Activated CD8-positive, alpha-beta memory T cell treated with anti-CD3 and anti-CD28 coated beads for 36 hours (primary cell): Measurements from ENCODE around the gene MRPS5. TPM values are rescaled to one million over a fixed set of nuclear protein-coding genes. Genes with fewer than 3 reads are reported as not detected.

Source experiments
- CTCF ChIA-PET: fragments of 350-600 bp; sonication (Branson Sonifier 250); formaldehyde crosslinking; loops from one replicate; lab custom pipeline; 2021; ENCODE audit warnings: antibody characterized with exemption; lab: Charles Lee
- POLR2A ChIA-PET: fragments of 350-600 bp; sonication (Branson Sonifier 250); formaldehyde crosslinking; loops from one replicate; lab custom pipeline; 2021; ENCODE audit warnings: antibody characterized with exemption; lab: Charles Lee
- total RNA-seq, 2 experiments: library from RNA; stranded (reverse); gene quantifications; one replicate each; pipeline ENCODE4 v1.2.3, GENCODE V29; 2021

MRPS5 gene
- total RNA-seq, 2 experiments from 2014 or later, result 83.5 to 84.0 TPM

DNA sequence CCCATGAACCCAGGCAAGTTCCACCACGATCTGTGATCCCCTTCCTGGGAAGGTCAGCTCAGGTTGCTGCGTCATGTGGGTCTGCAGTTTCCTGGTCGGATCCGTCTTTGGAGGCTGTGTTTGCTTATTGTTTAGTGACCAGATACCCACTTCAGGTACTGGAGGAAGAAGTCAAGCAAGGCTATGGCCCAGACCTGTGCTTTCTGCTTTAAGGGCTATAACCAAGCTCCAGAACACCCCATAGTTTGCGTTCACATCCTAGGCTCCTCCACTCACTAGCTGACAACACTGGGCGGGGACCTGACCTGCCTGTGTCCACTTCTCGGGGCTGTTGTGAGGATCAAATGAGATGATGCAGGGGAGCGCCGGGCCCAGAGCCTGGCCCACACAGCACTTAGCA is 52.1 kb downstream of the MRPS5 start:
- POLR2A ChIA-PET, result no interaction called here
- CTCF ChIA-PET, result no interaction called here

DNA sequence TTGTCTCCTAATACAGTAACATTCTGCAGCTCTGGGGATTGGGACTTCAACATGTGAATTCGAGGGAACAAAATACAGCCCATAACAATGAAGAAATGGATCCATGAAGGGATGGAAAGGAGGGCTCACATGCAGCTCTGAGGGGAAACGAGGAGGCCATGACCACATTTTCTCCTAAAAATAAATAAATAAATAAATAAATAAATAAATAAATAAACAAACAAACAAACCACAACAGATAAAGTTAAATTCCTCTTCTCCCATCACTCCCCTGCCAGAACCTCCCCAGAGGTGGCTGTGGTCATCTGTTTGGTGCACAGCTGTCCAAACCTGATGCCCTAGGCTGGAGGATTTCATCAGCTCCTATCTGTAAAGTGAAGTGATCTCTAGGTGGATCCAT is 53.4 kb downstream of the MRPS5 start:
- CTCF ChIA-PET, result interaction anchor here (1.0 kb wide), 1 partner anchor 11 kb away, joined by 4 read pairs; no protein-coding TSS in a partner anchor
- POLR2A ChIA-PET, result no interaction called here

DNA sequence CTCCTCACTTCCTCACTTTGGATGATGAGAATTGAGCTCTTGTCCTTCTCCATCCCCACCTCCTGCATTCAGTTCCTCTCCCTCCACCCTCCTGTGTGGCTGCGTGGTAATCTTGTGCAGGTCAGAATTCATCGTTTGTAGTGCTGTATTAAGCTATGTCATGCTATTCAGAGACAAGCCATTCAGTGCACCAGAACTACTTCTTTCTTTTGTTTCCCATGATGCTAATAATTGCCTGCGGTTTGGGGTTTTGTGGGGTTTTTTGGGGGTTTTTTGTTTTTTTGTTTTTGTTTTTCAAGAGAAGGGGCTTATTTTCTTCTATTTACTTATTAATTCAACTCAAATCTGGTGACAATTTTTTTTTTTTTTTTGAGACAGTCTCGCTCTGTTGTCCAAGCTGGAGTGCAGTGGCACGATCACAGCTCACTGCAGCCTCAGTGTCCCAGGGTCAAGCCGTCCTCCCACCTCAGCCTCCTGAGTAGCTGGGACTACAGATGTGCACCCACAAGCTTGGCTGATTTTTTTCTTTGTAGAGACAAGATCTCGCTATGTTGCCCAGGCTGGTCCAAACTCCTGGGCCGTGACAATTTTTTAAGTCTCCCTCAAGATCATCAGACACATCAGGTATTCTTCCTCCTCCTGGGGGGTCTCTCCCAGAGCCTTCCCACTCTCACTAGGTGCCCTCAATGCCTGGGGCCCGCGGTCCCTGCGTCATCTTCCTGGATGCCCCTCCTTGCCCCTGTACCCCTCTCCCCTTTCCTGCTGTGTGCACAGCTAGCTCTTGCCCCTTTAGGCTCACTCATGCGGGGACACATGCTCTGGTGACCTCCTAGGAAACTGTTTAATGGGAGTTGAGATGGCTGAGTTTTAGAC is 58.3 kb downstream of the MRPS5 start:
- ChIA-PET POLR2A (interaction anchor here (1.2 kb wide), 1 partner anchor 13 kb away, joined by 3 read pairs; no protein-coding TSS in a partner anchor), CTCF (interaction anchor here (0.6 to 2.0 kb wide), 6 partner anchors 9 to 52 kb away, joined by 3 to 11 read pairs (median 4); no protein-coding TSS in a partner anchor)

DNA sequence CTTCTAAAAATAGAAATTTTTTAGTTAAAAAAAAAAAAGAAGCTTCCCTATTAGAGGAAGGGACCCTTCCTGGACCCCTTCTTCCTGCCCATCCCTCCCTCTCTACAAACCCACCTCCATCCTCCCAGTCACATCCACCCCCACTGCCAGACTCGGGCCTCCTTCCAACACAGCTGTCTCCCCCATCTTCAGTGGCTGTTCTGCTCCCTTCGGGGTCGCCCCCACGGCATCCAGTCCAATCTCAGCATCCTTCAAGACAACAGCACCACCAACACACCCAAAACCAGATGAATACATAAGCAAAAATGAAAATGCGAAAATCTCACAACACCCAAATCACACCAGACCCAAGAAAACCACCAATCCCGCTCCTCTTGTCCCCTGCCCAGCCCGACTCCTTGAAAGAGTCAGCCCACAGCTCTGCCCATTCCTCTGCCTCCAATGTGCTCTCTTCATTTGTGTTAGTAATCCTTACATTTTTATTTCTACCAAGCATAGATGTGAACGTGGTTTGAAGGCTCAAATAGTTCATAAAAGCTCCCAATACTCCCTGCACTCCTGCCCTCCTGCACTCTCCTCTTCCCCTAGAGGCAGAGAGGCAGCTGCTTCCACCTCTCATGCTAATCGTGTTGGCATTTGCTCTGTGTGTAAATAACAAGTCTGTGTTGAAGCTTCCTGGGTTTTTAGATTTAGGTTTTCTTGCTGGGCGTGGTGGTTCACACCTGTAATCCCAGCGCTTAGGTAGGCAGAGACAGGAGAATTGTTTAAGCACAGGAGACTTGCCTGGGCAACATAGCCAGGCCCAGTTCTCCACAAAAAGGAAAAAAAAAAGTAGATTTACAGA is 59.1 kb downstream of the MRPS5 start:
- CTCF ChIA-PET, result interaction anchor here (0.6 to 2.0 kb wide), 6 partner anchors 9 to 53 kb away, joined by 3 to 11 read pairs (median 4); no protein-coding TSS in a partner anchor
- POLR2A ChIA-PET, result interaction anchor here (1.2 kb wide), 1 partner anchor 14 kb away, joined by 3 read pairs; no protein-coding TSS in a partner anchor

DNA sequence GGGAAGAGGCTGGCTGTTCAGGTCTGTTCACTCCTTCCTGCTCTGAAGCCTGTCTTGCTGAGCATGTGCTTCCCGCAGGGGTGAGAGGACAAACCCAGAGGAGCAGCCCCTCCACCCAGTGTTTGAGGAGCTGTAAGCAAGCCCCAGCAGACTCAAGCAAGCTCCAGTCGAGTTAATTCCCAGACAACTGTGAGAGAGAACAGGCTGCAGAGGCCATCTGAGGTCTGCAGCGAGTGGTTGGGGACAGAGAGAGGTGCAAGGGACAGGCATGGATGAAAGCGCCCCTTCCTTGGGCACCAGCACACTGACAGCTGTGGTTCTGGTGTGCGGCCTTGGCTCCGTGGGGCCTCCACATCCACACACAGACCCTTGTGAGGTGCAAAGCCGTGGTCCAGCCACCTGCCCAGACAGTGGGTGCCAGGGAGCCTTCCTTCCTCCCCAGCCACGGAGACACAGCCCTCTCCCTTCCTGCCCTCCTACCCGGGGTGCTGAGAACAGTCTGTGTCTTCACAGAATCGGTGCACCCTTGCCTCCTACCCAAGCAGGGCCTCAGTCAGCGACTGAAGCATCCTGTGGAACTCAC is 59.9 kb downstream of the MRPS5 start:
- POLR2A ChIA-PET, result no interaction called here
- CTCF ChIA-PET, result interaction anchor here (1.1 to 1.9 kb wide), 3 partner anchors 10 to 18 kb away, joined by 3 to 6 read pairs (median 5); no protein-coding TSS in a partner anchor

DNA sequence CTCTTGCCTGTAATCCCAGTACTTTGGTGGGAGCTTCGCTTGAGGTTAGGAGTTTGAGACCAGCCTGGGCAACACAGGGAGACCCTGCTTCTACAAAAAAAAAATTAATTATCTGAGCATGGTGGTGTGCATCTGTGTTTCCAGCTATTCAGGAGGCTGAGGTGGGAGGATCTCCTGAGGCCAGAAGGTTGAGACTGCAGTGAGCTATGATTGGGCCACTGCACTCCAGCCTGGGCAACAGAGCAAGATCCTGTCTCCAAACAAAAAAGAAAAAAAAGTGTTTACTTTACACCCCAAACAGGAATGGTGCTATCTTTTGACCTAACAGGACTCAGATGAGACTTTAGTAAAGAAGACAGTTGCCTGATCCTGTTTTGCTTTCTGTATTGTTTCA is 60.5 kb downstream of the MRPS5 start:
- ChIA-PET POLR2A (no interaction called here), CTCF (interaction anchor here (1.1 to 1.2 kb wide), 2 partner anchors 16 to 18 kb away, joined by 3 to 5 read pairs; no protein-coding TSS in a partner anchor)

DNA sequence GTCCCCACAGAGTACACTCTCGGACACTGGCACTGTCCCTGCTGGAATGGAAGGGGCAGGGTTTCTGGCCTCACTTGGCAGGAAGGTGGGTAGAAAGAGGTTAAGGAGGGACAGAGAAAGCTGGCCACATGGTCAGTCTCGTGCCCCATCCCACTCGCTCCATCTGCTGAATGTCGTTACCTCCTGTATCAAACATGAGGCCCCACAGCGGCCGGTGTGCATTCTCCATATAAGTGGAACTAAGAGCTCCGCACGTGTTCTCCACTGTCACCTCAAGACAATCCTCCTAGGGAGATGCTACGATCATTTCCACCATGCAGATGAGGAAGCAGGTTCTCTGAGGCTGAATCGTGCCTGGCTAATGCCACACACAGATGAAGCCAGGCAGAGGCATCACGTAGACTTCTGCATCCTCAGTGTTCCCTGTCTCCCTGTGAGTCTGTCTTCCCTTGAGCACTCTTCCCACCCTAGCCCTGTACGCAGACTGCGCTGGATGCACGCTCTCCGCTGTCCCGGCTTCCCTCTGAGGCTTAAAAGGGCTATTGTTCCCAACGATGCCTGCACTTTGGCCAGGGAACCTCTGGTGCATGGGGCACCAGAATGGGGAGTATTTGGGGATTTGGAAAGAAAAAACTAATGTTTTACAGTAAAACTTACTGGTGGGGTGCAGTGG is 61.0 kb downstream of the MRPS5 start:
- ChIA-PET POLR2A (no interaction called here), CTCF (interaction anchor here (0.8 to 1.2 kb wide), 2 partner anchors 16 to 17 kb away, joined by 3 to 5 read pairs; no protein-coding TSS in a partner anchor)

DNA sequence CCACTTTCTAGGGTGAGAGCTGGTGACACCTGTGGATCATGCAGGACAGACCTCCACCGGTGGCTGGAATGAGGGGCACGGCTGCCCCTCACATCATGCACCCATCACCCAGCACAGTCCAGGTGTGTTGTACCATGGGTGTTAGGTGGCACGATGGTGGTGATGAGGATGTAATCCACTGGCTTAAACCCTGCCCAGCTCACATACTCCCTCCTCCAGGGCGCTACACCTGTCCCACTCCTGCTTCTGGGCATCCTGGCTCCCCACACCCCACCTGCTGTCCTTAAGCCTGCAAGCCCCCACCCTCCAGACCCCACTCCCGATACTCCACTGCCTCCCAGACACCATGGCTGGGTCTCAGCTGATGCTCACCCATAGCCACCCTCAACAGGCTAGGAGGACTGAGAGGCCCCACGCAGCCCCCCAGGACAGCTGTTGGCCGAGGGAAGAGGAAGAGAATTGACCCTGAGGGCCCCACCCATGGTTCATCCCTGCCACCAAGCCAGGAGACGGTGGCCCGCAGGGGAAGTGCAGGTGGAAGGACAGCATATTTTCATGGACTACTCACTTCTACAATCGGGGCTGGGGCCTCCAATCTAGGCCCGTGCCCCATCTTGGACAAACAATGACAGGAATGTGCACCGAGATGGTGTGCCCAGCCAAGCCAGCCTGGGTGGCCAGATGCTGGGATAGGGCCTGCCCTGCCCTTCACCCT is 61.8 kb downstream of the MRPS5 start:
- ChIA-PET POLR2A (no interaction called here), CTCF (interaction anchor here (0.8 to 2.0 kb wide), 2 partner anchors 17 to 37 kb away, joined by 3 to 5 read pairs; no protein-coding TSS in a partner anchor)

DNA sequence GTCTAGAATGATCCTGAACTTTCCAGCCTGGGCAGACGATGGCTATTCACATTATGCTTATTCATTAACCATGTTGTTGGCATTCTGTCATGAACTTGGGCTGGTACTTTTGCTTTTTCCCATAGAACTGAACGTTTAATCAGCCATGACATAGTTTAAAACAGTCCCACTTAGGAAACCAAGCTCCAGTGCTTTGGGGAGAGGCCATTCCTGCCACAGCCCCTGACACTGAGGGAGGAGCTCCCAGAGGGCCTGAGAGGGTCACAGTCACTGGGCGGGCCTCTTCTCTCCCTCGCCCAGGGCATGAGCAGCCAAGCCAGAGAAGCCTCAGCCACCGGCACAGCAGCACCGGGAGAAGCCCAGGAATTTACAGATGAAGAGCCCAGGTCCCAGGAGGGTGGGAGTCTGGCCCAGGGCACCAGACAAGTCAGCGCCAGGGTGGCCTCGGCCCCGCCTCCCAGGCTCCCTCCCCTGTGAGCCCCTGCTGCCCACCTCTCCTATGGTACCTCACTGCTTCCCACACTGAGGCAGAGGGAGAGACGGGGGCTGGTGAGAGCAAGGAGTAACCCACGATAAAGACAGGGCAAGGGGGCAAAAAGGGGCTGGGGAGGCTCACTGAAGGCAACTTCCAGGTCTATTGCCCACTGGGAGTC is 62.5 kb downstream of the MRPS5 start:
- ChIA-PET CTCF (interaction anchor here (2.0 kb wide), 1 partner anchor 37 kb away, joined by 5 read pairs; no protein-coding TSS in a partner anchor), POLR2A (no interaction called here)

DNA sequence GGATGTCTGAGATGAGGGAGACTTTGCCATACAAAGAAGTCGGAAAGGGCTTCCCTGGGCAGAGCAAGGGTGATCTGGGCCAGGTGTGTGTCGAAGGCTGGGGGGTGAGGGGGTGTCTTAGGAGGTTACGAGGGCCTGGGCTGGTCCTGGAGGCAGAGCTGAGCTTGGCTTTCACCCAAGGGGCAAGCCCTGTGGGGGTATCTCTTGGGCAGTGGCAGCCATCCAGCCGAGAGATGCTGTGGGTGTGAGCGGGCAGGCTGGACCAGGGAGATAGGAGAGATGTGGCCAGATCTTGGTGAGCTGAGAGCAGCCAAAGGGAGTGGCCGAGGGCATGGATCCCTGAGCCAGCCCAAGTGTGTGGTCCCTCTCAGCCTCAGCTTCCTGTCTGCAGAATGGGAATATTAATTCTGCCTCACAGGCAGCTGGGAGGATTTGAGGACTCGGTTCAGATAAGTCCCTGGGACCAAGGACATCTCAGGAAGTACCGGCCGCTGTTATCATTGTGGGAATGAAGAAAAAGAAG is 63.1 kb downstream of the MRPS5 start:
- CTCF ChIA-PET, result interaction anchor here (2.0 kb wide), 1 partner anchor 36 kb away, joined by 5 read pairs; no protein-coding TSS in a partner anchor
- POLR2A ChIA-PET, result no interaction called here

DNA sequence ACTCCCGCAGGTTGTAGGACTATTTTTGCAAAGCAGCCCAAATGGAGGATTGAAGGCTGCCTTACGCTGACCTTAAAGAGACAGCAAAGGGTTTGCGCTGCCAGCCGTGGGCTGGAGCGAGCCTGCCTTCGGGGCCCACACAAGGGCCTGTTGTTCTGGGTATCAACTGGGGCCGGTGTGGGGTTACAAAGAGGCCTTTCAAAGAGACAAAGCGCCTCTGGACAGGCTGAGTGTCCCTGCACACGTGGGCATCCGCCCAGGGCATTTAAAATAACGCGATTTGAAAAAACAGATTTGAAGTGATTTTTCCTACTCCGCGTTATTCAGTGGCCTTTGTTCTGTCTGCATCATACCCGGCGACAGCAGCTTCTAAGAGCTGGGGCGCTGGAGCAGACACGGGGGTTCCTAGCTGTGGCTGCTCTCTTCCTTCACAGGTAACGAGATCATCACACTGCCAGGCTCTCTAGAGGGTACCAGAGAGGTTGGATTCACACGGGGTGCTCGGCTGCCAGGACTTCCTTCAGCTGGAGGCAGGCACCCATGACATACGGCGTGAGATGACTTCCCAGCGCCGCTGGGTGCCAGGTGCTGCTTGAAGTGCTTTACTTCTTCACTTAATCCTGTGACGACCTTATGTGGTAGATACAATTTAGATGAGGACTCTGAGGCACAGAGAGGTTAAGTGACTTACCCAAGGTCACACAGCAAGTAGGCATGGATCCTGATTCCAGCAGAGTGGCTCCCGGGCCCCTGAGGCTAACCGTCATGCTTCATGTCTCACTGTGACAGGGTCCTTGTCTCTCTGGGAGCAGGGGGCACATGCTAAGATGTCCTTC is 63.9 kb downstream of the MRPS5 start:
- ChIA-PET CTCF (interaction anchor here (1.5 to 2.0 kb wide), 2 partner anchors 32 to 35 kb away, joined by 5 read pairs; partner anchors contain the start of gene MAL), POLR2A (no interaction called here)

DNA sequence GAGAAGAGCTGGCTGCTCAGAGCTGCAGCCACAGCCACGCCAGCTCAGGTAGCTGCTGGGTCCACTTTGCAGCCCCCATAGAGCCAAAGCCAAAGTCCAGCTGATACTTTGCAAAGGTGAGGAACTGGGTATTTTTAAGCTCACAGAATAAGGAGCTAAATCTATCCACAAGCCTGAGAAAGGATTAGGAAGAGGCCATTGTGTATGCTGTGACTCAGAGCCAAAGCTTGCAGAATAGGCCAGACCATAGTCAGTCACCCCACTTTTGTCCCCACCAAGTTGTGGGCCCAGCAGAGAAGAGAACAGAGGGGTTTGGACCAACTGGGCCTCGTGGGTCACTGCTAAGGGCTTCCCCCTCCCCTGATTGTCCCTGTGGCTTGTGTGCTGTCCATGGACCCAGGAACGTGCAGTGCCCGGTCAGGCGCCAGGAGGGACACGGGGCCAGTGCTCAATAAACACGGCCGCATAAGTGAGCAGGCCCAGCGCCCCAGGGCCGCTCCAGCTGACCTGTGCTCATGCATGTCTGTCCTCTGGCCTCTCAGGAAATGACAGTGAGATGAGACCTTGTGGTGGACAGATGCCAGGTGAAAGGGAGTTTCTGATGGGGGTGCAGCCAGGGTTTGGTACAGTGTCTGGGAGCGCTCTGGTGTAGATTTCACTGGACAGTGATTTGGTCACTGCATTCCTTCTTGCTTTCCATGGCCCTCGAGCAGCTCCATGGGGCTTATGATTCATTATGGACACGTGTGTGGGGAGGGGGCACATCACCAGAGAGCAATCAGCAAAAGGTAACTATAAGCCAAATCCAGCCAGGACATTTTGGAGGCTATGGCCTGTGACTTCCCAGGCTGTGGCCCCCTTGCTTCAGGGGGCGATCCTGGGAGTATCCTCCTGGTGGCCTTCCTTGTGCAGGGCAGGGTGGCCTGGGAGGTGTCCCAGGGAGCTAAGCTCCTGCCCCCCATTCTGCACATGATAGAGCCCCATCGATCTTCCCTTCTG is 64.8 kb downstream of the MRPS5 start:
- POLR2A ChIA-PET, result no interaction called here
- CTCF ChIA-PET, result interaction anchor here (1.5 kb wide), 1 partner anchor 31 kb away, joined by 5 read pairs; the partner anchor contains the start of gene MAL

DNA sequence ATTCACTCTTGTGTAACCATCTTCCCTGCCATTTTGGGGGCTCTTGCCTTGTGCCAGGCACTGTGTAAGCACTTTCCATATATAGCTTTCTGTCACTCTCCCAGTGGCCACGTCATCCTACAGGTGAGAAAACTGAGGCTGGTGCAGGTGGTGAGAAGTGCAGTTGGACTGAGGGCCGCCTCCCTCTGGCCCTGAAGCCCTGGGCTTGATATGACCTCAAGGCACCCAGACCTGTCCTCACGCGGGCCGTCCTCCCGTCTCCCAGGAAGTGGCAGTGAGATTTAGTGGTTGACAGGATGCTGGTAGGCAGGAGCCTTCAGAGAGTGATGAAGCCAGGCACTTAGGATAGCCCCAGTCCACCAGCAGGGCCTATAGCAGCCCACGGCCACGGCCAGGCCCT is 65.6 kb downstream of the MRPS5 start:
- ChIA-PET POLR2A (no interaction called here), CTCF (no interaction called here)

DNA sequence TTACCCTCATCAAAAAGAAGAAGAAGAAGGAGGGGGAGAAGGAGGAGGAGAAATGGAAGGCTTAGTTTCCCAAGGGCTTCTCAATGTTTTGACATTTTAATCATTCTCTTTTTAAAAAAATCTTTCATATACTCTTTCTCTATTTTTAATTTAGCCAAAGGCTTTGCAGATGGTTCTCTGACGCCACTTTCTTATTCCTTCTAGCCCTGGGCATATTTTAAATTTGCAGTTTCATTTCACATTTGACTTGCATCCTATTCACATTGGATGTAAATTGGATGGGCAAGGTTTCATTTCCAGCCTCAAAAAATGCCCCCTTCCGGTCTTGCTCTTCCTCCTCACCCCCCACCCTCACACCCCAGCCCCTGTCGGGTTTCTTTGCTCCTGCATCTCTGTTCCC is 66.3 kb downstream of the MRPS5 start:
- ChIA-PET POLR2A (no interaction called here), CTCF (interaction anchor here (3.6 kb wide), 1 partner anchor 32 kb away, joined by 27 read pairs; no protein-coding TSS in a partner anchor)

DNA sequence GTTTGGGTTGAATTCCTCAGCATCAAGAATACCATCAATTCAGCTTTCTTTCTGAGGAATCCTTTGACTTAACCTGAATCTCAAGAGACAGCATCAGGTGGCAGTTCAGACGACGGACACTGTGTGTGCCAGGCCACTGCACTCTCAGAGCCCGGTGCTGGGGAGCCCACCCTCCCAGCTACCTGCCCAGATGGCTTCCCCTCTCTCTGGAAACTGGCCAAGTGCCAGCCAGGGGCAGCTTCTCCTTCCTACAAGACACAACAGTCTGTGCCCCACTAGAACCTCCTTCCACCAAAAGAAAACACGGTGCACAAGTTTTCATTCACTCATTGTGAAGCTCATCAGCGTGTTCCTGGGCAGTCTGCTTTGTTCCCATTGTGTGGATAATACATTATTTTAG is 67.6 kb downstream of the MRPS5 start:
- POLR2A ChIA-PET, result no interaction called here

More for the DNA sequence above, 67.6 kb downstream of the MRPS5 start:
- CTCF ChIA-PET, result interaction anchor here (0.8 to 3.6 kb wide), 6 partner anchors 9 to 31 kb away, joined by 3 to 27 read pairs (median 4); no protein-coding TSS in a partner anchor
